AG08395 (cell line): ENCODE results near the gene CACNA2D4.
A peak's percentile ranks its signal among the peaks of the same experiment; 100 is the strongest.

Experiments used
- DNase-seq: peaks from one replicate; pipeline ENCODE4 v3.0.0; 2012; ENCODE audit warnings: mixed read lengths, low spot score

Gene CACNA2D4

GRCh38 chr12:1919284-1919683 is 832 bp upstream of the CACNA2D4 start:
- no peak for DNase-seq

- DNase-seq: no peak
These were observed 408 bp upstream of the CACNA2D4 start for GRCh38 chr12:1918884-1919236.

- DNase-seq: peak; percentile 1
These were observed 1.0 kb downstream of the CACNA2D4 start for GRCh38 chr12:1917172-1918070.

GRCh38 chr12:1916371-1917171 is 1.9 kb downstream of the CACNA2D4 start:
- peak; percentile 1 for DNase-seq

- DNase-seq: peak; percentile 1
These were observed 3.1 kb downstream of the CACNA2D4 start for GRCh38 chr12:1915082-1915968.

GRCh38 chr12:1914114-1914911 is 4.1 kb downstream of the CACNA2D4 start:
- DNase-seq: peak; percentile 1

- DNase-seq: peak; percentile 1
These were observed 4.9 kb downstream of the CACNA2D4 start for GRCh38 chr12:1913377-1914113.

- peak; percentile 77 for DNase-seq
These were observed 5.7 kb downstream of the CACNA2D4 start for GRCh38 chr12:1912580-1913376.

- DNase-seq: peak; percentile 1
These were observed 6.6 kb downstream of the CACNA2D4 start for GRCh38 chr12:1911598-1912575.

GRCh38 chr12:1910468-1910867 is 8.0 kb downstream of the CACNA2D4 start:
- DNase-seq: no peak

GRCh38 chr12:1908758-1909157 is 9.7 kb downstream of the CACNA2D4 start:
- peak; percentile 1 for DNase-seq

- peak; percentile 1 for DNase-seq
These were observed 10.5 kb downstream of the CACNA2D4 start for GRCh38 chr12:1907652-1908611.

GRCh38 chr12:1906579-1906978 is 11.9 kb downstream of the CACNA2D4 start:
- DNase-seq: peak; percentile 1

- no peak for DNase-seq
These were observed 13.6 kb downstream of the CACNA2D4 start for GRCh38 chr12:1904875-1905274.

- DNase-seq: no peak
These were observed 21.5 kb downstream of the CACNA2D4 start for GRCh38 chr12:1896964-1897363.

- no peak for DNase-seq
These were observed 27.6 kb downstream of the CACNA2D4 start for GRCh38 chr12:1890810-1891209.

- peak; percentile 1 for DNase-seq
These were observed 28.2 kb downstream of the CACNA2D4 start for GRCh38 chr12:1890119-1890703.
